Suprapubic skin (tissue), 4 donors: ENCODE results near the gene PACS2.
"Not testable (repeated sequence)": the region's sequence is repeated elsewhere in the genome, so short reads cannot be mapped to it uniquely, and the experiment has no call there.

Source experiments
- EP300 ChIP-seq: sonication (generic); formaldehyde crosslinking; IDR thresholded peaks from one replicate; pipeline ENCODE4 v1.6.1; 2017; ENCODE audit warnings: antibody characterized with exemption
- POLR2AphosphoS5 ChIP-seq, 3 donors: sonication (generic); formaldehyde crosslinking; IDR thresholded peaks; one replicate each; pipeline ENCODE4 v1.6.1; 2017; ENCODE audit warnings: antibody characterized with exemption in 3 of 3
- TF ChIP-seq, protein P1 (sequence below), 2 donors: fragments of 200-600 bp in 1 of 2; fragments of 450-650 bp in 1 of 2; sonication (generic) in 1 of 2; IDR thresholded peaks; one replicate each; pipeline ENCODE4 v1.5.1; 2016 to 2019; ENCODE audit warnings: antibody characterized with exemption in 2 of 2, mild to moderate bottlenecking in 1 of 2, moderate library complexity in 1 of 2

- TF ChIP-seq, protein P1, sequence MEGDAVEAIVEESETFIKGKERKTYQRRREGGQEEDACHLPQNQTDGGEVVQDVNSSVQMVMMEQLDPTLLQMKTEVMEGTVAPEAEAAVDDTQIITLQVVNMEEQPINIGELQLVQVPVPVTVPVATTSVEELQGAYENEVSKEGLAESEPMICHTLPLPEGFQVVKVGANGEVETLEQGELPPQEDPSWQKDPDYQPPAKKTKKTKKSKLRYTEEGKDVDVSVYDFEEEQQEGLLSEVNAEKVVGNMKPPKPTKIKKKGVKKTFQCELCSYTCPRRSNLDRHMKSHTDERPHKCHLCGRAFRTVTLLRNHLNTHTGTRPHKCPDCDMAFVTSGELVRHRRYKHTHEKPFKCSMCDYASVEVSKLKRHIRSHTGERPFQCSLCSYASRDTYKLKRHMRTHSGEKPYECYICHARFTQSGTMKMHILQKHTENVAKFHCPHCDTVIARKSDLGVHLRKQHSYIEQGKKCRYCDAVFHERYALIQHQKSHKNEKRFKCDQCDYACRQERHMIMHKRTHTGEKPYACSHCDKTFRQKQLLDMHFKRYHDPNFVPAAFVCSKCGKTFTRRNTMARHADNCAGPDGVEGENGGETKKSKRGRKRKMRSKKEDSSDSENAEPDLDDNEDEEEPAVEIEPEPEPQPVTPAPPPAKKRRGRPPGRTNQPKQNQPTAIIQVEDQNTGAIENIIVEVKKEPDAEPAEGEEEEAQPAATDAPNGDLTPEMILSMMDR (IDR thresholded peaks at IDR 0.05), result not testable (repeated sequence)
- not testable (repeated sequence) for TF ChIP-seq EP300; POLR2AphosphoS5 (IDR thresholded peaks at IDR 0.05)
Observed at GRCh38 chr14:105297311-105297710, 17.2 kb upstream of the PACS2 start.
